K562 (cell line): ENCODE results near the gene TREH. TPM values are rescaled to one million over a fixed set of nuclear protein-coding genes. Genes with fewer than 3 reads are reported as not detected.
A peak's percentile ranks its signal among the peaks of the same experiment; 100 is the strongest.

Experiments used
- ATAC-seq: fragments of 200-7000 bp; cut with Tn5 transposase; 3 replicates; pipeline ENCODE4 v1.9.1; 2020; ENCODE audit warnings: moderate library complexity
- BruUV-seq: library from RNA; stranded (reverse); fragments of 400-500 nt; replicated peaks from 2 replicates; lab custom pipeline; 2021; lab: Mats Ljungman, UMichigan
- CTCF ChIA-PET: fragments of 300-600 bp; formaldehyde crosslinking; extraction: SDS; loops from one replicate; lab custom pipeline; 2021; ENCODE audit warnings: low intra/inter-chr PET ratio; lab: Yijun Ruan, JAX
- POLR2A ChIA-PET: fragments of 300-600, 350-650 bp; sonication (Branson Sonifier 250); formaldehyde crosslinking; extraction: SDS; loops from one replicate; lab custom pipeline; 2021; ENCODE audit warnings: antibody characterized with exemption, inconsistent platforms; lab: Yijun Ruan, JAX
- DNase-seq, 4 experiments: peaks; one replicate each; pipeline versions ENCODE4 v3.0.0 to v3.0.0-alpha.2; 2011 to 2018; ENCODE audit warnings: low spot score in 3 of 4, mixed read lengths in 3 of 4; ENCODE audit errors: extremely low read depth in 1 of 4
- FAIRE-seq: peaks from 2 replicates; lab custom pipeline; 2011; peaks lifted over from hg19 to GRCh38; lab: Jason Lieb, UNC
- H2AFZ ChIP-seq: 2 replicates; pipeline ENCODE4 v1.6.0; 2011; ENCODE audit warnings: low read depth, low read length, control low read depth, inconsistent platforms
- H3K27ac ChIP-seq: fragments of 200-600 bp; 3 replicates; pipeline ENCODE4 v1.8.0; 2011; ENCODE audit warnings: low read depth, mild to moderate bottlenecking, control low read depth, inconsistent platforms, low read length, moderate library complexity, mixed read lengths; ENCODE audit errors: extremely low read depth
- H3K27me3 ChIP-seq, 2 experiments: fragments of 300-600 bp in 1 of 2; 2 replicates in 1 of 2; 3 replicates in 1 of 2; pipeline versions ENCODE4 v1.6.0 to v1.8.0; 2011; ENCODE audit warnings: inconsistent platforms in 2 of 2, low read length in 2 of 2, mild to moderate bottlenecking in 1 of 2, mixed read lengths in 1 of 2, moderate library complexity in 1 of 2; ENCODE audit not compliant: control insufficient read depth in 2 of 2, insufficient read depth in 2 of 2
- H3K36me3 ChIP-seq: fragments of 300-600 bp; 3 replicates; pipeline ENCODE4 v1.8.0; 2011; ENCODE audit warnings: mild to moderate bottlenecking, low read length, inconsistent platforms; ENCODE audit not compliant: control insufficient read depth, insufficient read depth
- H3K4me1 ChIP-seq, 2 experiments: fragments of 200-600 bp in 1 of 2; replicated peaks in 1 of 2; 2 replicates in 1 of 2; 3 replicates in 1 of 2; pipeline versions ENCODE4 v1.5.1 to v1.8.0; 2011; ENCODE audit warnings: inconsistent platforms in 2 of 2, low read length in 2 of 2, mild to moderate bottlenecking in 1 of 2, mixed read lengths in 1 of 2, moderate library complexity in 1 of 2; ENCODE audit not compliant: control insufficient read depth in 2 of 2, insufficient read depth in 2 of 2
- H3K4me2 ChIP-seq: 2 replicates; pipeline ENCODE4 v1.6.1; 2011; ENCODE audit warnings: low read length, control low read depth, inconsistent platforms, mixed read lengths; ENCODE audit not compliant: insufficient read depth
- H3K4me3 ChIP-seq: fragments of 200-600 bp; sonication (generic), shearing (Covaris generic); 2 replicates; pipeline ENCODE4 v1.5.1; 2016; ENCODE audit warnings: control low read depth, inconsistent platforms
- H3K79me2 ChIP-seq: fragments of 200-600 bp; 3 replicates; pipeline ENCODE4 v1.8.0; 2011; ENCODE audit warnings: low read length, inconsistent platforms; ENCODE audit not compliant: control insufficient read depth, insufficient read depth
- H3K9ac ChIP-seq, 2 experiments: 2 replicates each; pipeline versions ENCODE4 v1.6.0 to v1.6.1; 2011; ENCODE audit warnings: low read depth in 2 of 2, low read length in 2 of 2, control low read depth in 1 of 2, inconsistent platforms in 1 of 2, mild to moderate bottlenecking in 1 of 2, mixed read lengths in 1 of 2; ENCODE audit not compliant: insufficient read depth in 1 of 2
- H3K9me1 ChIP-seq: one replicate; pipeline ENCODE4 v1.6.0; 2011; ENCODE audit warnings: inconsistent platforms, mild to moderate bottlenecking, low read length, moderate library complexity; ENCODE audit not compliant: control insufficient read depth, insufficient read depth
- H3K9me3 ChIP-seq: replicated peaks from 2 replicates; pipeline ENCODE4 v1.5.1; 2011; ENCODE audit warnings: low read depth, low read length, inconsistent platforms; ENCODE audit not compliant: control insufficient read depth, insufficient read depth
- H4K20me1 ChIP-seq: replicated peaks from 2 replicates; pipeline ENCODE4 v1.6.1; 2011; ENCODE audit warnings: low read length, inconsistent platforms, mixed read lengths; ENCODE audit not compliant: control insufficient read depth, insufficient read depth
- BMI1 ChIP-seq: fragments of 150-350 bp; IDR thresholded peaks from 2 replicates; pipeline ENCODE4 v1.6.1; 2014; ENCODE audit warnings: low read length
- PKNOX1 ChIP-seq: fragments of 450-650 bp; IDR thresholded peaks from 2 replicates; pipeline ENCODE4 v1.6.1; 2016
- WGBS: fragments of 100-300 bp; shearing (Covaris generic); methylation state at CpG from one replicate; pipeline ENCODE4 v1.1.6; 2016; ENCODE audit warnings: low coverage, mixed read lengths; ENCODE audit not compliant: insufficient coverage; ENCODE audit errors: missing lambda C conversion rate; 5-methylcytosine and 5-hydroxymethylcytosine counted together
- in situ Hi-C: fragments of 300-500 bp; cut with MboI; formaldehyde crosslinking; loops from 4 replicates; pipeline ENCODE4 v1.15.0; 2018; ENCODE audit warnings: inconsistent platforms, mixed read lengths
- intact Hi-C: fragments of 100-400 bp; cut with micrococcal nuclease; formaldehyde crosslinking; loops from 2 replicates; pipeline ENCODE4 v1.14.2; 2022
- polyA plus RNA-seq, 8 experiments: library from polyadenylated mRNA; depleted of rRNA in 4 of 8; stranded (reverse) in 5 of 8; unstranded in 3 of 8; fragments of >200 nt; fragmentation: Nextera tagmentation in 2 of 8; fragmentation: Illumina TruSeq in 1 of 8; extraction: Ambion mirVana in 2 of 8; extraction: Trizol in 1 of 8; gene quantifications; 2 replicates each; pipeline versions ENCODE4 v1.2.1 to v1.2.3, GENCODE V29; 2011 to 2014; ENCODE audit warnings: inconsistent platforms in 1 of 8, missing spikeins in 1 of 8
- total RNA-seq, 7 experiments: library from RNA; depleted of rRNA in 6 of 7; stranded (reverse); fragments of >200 nt in 6 of 7; fragmentation: Illumina TruSeq in 2 of 7; extraction: Trizol in 2 of 7; gene quantifications; 2 replicates each; pipeline versions ENCODE4 v1.2.1 to v1.2.3, GENCODE V29; 2011 to 2021; ENCODE audit warnings: low replicate concordance in 1 of 7

The TREH gene
- total and polyA plus RNA-seq, 9 of the 15 experiments (the other 6 are each of a cell fraction or from before 2014, with no cell fraction given) = 0.09 to 0.20 (median 0.11) TPM; not detected in 6

DNA sequence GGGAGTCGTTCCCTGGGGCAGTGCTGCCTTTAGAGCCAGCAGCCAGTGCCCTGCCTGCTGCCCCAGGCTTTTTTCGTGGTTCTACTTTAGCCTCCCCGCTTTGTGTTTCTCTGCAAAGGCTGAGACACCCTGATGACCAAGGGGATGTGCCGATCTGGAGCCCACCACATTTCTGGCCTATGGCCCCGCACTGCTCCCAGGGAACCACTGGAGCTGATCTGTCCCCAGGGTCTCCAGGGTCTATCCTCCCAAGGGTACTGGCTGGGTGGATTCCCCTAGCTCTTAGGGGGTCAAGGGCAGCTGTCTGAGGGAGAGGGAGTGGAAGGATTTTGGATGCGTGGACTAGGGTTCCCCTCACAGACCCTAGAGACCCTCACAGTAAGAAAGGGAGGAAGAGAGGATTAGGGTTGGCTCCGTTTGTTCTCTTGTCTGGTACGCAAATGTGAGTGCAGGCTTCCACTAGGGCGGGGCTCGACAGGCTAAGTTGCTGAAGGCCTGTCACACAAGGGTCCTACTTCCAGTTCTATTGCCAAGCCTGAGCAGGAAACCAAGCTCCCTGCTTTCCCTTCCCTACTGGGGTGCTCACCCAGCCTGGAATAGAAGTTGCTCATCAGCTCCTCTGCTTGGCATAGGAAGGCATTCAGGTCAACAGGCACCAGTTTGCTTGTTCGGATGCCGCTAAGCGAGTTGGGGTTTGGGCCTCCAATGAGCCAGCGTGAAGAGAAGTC, 19.3 kb downstream of the TREH start:
- H2AFZ ChIP-seq = no peak overlapping the region
- peaks cover 0 to 32% of the 10 kb centered on the region in 2 experiments; a peak in 2 of 5 replicates for H3K4me1 ChIP-seq
- WGBS = 47% methylated on average over 14 of the region's 14 CpGs
- ATAC-seq (no peak), FAIRE-seq (peak; percentile 15), DNase-seq (no peak)
- H3K27me3 ChIP-seq = no peaks in the 10 kb centered on the region
- H3K4me3 ChIP-seq = no peak overlapping the region
- peaks cover 5% of the 10 kb centered on the region; the same call in 2 of the 3 replicates for H3K36me3 ChIP-seq
- BruUV-seq = no TSS peak
- peaks cover 9% of the 10 kb centered on the region for H3K9me1 ChIP-seq
- ChIA-PET POLR2A (interaction anchor here (0.6 to 1.6 kb wide), 3 partner anchors 38 to 53 kb away, joined by 3 to 5 read pairs (median 3); no protein-coding TSS in a partner anchor), CTCF (interaction anchor here (0.8 to 4.4 kb wide), 6 partner anchors 27 to 515 kb away, joined by 4 to 40 read pairs (median 10); partner anchors contain the start of gene UPK2)
- in situ Hi-C loops (no loop called here), intact Hi-C loops (loop anchor here (1.0 to 10.0 kb wide), 4 partner anchors 13 to 295 kb away; partner anchors contain the start of gene UPK2)
- H3K4me2 ChIP-seq = no peak overlapping the region
- TF ChIP-seq BMI1 (no peak), PKNOX1 (no peak)
- H3K9me3 ChIP-seq = no peaks in the 10 kb centered on the region
- no peaks in the 10 kb centered on the region for H3K79me2 ChIP-seq
- H4K20me1 ChIP-seq = no peaks in the 10 kb centered on the region
- no peak overlapping the region for H3K27ac ChIP-seq
- H3K9ac ChIP-seq = peak overlapping the region in 1 of 2 experiments; percentile 78; a peak in 2 of 4 replicates
